Mesothelial cell of epicardium (in vitro differentiated cells): ENCODE data around the gene ARF1. TPM values are rescaled to one million over a fixed set of nuclear protein-coding genes. Genes with fewer than 3 reads are reported as not detected.

Experiments used
- DNase-seq, 2 experiments: peaks; one replicate each; pipeline ENCODE4 v3.0.0; 2021; ENCODE audit warnings: low spot score in 2 of 2; ENCODE audit not compliant: unreplicated experiment in 2 of 2
- H3K27ac Mint-ChIP-seq: 2 replicates; pipeline ENCODE4 v1.8.0; 2021; ENCODE audit warnings: mixed read lengths
- H3K27me3 Mint-ChIP-seq: 2 replicates; pipeline ENCODE4 v1.8.0; 2021; ENCODE audit warnings: low read depth, mixed read lengths
- H3K36me3 Mint-ChIP-seq: 2 replicates; pipeline ENCODE4 v1.8.0; 2021; ENCODE audit warnings: mixed read lengths
- H3K4me1 Mint-ChIP-seq: 2 replicates; pipeline ENCODE4 v1.8.0; 2021; ENCODE audit warnings: mixed read lengths
- H3K4me3 Mint-ChIP-seq: 2 replicates; pipeline ENCODE4 v1.8.0; 2021; ENCODE audit warnings: mild to moderate bottlenecking, moderate library complexity, mixed read lengths
- H3K9me3 Mint-ChIP-seq: 2 replicates; pipeline ENCODE4 v1.8.0; 2021; ENCODE audit warnings: mixed read lengths
- total RNA-seq: library from RNA; stranded (reverse); gene quantifications from 3 replicates; pipeline ENCODE4 v1.2.1, GENCODE V29; 2021
- TF ChIP-seq, protein P1 (sequence below): fragments of 200-600 bp; sonication (generic); IDR thresholded peaks from one replicate; pipeline ENCODE4 v1.5.0; 2021; ENCODE audit warnings: antibody characterized with exemption; ENCODE audit not compliant: unreplicated experiment

The ARF1 gene
- total RNA-seq, 1 donor from 2014 or later, result 262 TPM

- Mint-ChIP-seq H3K4me1 (peaks cover 2% of the 10 kb centered on the region), H3K27ac (peak overlapping the region; percentile 47), H3K4me3 (peak overlapping the region; percentile 54), H3K9me3 (peaks cover 13% of the 10 kb centered on the region), H3K27me3 (peaks cover 59% of the 10 kb centered on the region), H3K36me3 (no peaks in the 10 kb centered on the region)
- TF ChIP-seq, protein P1, sequence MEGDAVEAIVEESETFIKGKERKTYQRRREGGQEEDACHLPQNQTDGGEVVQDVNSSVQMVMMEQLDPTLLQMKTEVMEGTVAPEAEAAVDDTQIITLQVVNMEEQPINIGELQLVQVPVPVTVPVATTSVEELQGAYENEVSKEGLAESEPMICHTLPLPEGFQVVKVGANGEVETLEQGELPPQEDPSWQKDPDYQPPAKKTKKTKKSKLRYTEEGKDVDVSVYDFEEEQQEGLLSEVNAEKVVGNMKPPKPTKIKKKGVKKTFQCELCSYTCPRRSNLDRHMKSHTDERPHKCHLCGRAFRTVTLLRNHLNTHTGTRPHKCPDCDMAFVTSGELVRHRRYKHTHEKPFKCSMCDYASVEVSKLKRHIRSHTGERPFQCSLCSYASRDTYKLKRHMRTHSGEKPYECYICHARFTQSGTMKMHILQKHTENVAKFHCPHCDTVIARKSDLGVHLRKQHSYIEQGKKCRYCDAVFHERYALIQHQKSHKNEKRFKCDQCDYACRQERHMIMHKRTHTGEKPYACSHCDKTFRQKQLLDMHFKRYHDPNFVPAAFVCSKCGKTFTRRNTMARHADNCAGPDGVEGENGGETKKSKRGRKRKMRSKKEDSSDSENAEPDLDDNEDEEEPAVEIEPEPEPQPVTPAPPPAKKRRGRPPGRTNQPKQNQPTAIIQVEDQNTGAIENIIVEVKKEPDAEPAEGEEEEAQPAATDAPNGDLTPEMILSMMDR, result no peak
- DNase-seq, result peak in 1 of 2 experiments; percentile 57
These were observed 44.8 kb upstream of the ARF1 start for GRCh38 chr1:228037401-228038386.

GRCh38 chr1:228038387-228039005, 44.0 kb upstream of the ARF1 start:
- peaks cover 5% of the 10 kb centered on the region for H3K9me3 Mint-ChIP-seq
- H3K36me3 Mint-ChIP-seq, result no peaks in the 10 kb centered on the region
- H3K27ac Mint-ChIP-seq, result no peak overlapping the region
- TF ChIP-seq, protein P1, result no peak
- peaks cover 2% of the 10 kb centered on the region for H3K4me1 Mint-ChIP-seq
- no peak overlapping the region for H3K4me3 Mint-ChIP-seq
- DNase-seq, result no peak
- peaks cover 51% of the 10 kb centered on the region for H3K27me3 Mint-ChIP-seq

DNA sequence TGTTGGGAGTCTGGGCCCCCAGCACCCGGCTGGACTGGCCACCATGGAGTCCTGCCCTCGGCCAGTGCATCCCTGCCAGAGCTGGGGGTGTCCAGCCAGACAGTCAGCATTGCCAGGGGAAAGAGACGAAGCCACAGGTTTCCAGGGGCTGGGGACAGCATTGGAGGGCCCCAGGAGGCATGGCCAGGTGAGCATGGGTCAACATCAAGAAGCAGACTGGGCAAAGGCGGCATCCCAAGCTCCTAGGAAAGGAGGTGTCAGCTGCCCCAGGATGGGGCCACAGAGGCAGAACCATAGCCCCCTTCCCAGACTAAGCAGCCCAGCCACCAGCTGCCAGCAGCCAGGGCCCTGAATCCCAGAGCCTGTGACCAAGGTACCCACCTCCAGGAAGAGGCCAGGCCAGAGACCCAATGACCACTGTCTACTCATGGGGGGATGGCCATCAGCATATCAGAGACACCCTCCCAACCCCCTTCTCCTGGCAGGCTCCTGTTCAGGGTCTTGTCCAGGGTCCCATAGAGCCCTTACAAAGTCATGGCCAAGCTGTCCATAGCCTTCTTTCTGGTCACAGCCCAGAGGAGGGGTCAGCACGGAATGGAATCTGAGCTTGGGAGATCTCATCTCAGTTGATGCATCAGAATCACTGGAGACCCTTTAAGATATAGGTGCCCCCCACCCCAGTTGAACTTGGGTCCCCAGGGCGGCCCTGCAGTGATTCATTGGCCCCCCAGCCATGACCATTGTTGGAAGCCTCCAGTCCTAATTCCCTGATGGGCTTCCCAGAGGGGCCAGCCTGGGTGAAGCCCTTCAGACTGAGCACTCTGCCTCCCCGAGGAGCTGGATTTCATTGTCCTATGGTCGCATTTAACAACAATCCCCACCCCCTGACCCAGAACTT, 43.3 kb upstream of the ARF1 start:
- Mint-ChIP-seq H3K36me3 (no peaks in the 10 kb centered on the region), H3K4me3 (no peak overlapping the region), H3K4me1 (peaks cover 2% of the 10 kb centered on the region), H3K27me3 (peaks cover 53% of the 10 kb centered on the region), H3K27ac (no peak overlapping the region), H3K9me3 (peaks cover 2% of the 10 kb centered on the region)
- TF ChIP-seq, protein P1, result no peak
- no peak for DNase-seq

GRCh38 chr1:228039986-228040385, 42.5 kb upstream of the ARF1 start:
- TF ChIP-seq, protein P1, result no peak

GRCh38 chr1:228041316-228041715, 41.2 kb upstream of the ARF1 start:
- no peak overlapping the region for H3K4me3 Mint-ChIP-seq
- no peaks in the 10 kb centered on the region for H3K9me3 Mint-ChIP-seq
- no peak for DNase-seq
- TF ChIP-seq, protein P1, result no peak
- peaks cover 2% of the 10 kb centered on the region for H3K4me1 Mint-ChIP-seq
- H3K36me3 Mint-ChIP-seq, result no peaks in the 10 kb centered on the region
- peaks cover 50% of the 10 kb centered on the region for H3K27me3 Mint-ChIP-seq
- H3K27ac Mint-ChIP-seq, result no peak overlapping the region

More at GRCh38 chr1:228039986-228040385, 42.5 kb upstream of the ARF1 start:
- H3K27ac Mint-ChIP-seq, result no peak overlapping the region
- DNase-seq, result no peak
- no peaks in the 10 kb centered on the region for H3K36me3 Mint-ChIP-seq
- H3K9me3 Mint-ChIP-seq, result no peaks in the 10 kb centered on the region
- H3K4me1 Mint-ChIP-seq, result peaks cover 2% of the 10 kb centered on the region
- no peak overlapping the region for H3K4me3 Mint-ChIP-seq
- H3K27me3 Mint-ChIP-seq, result peaks cover 52% of the 10 kb centered on the region
